Nephron progenitor cell (in vitro differentiated cells): ENCODE measurements around the gene TSC2.
A peak's percentile ranks its signal among the peaks of the same experiment; 100 is the strongest.

Experiments used
- DNase-seq: peaks from one replicate; pipeline ENCODE4 v3.0.0; 2021
- H3K27ac Mint-ChIP-seq: 2 replicates; pipeline ENCODE4 v1.8.0; 2021; ENCODE audit warnings: mild to moderate bottlenecking, moderate library complexity, mixed read lengths
- H3K27me3 Mint-ChIP-seq: 2 replicates; pipeline ENCODE4 v1.8.0; 2021; ENCODE audit warnings: mild to moderate bottlenecking, low read depth, mixed read lengths; ENCODE audit not compliant: poor library complexity
- H3K36me3 Mint-ChIP-seq: 2 replicates; pipeline ENCODE4 v1.8.0; 2021; ENCODE audit warnings: low read depth, mixed read lengths
- H3K4me1 Mint-ChIP-seq: 2 replicates; pipeline ENCODE4 v1.8.0; 2021; ENCODE audit warnings: mixed read lengths
- H3K4me3 Mint-ChIP-seq: 2 replicates; pipeline ENCODE4 v1.8.0; 2021; ENCODE audit warnings: mild to moderate bottlenecking, moderate library complexity, mixed read lengths
- H3K9me3 Mint-ChIP-seq: 2 replicates; pipeline ENCODE4 v1.8.0; 2021; ENCODE audit warnings: mild to moderate bottlenecking, moderate library complexity, mixed read lengths
- CTCF ChIP-seq: fragments of 200-600 bp; sonication (generic); IDR thresholded peaks from 2 replicates; pipeline ENCODE4 v1.5.0; 2021; ENCODE audit warnings: antibody characterized with exemption

The TSC2 gene

GRCh38 chr16:2001456-2002355 lies 46.1 kb upstream of the TSC2 start:
- DNase-seq = no peak
- H3K27me3 Mint-ChIP-seq = no peaks in the 10 kb centered on the region

GRCh38 chr16:2002406-2003230 lies 45.2 kb upstream of the TSC2 start:
- Mint-ChIP-seq H3K27ac (no peak overlapping the region), H3K9me3 (no peaks in the 10 kb centered on the region), H3K27me3 (no peaks in the 10 kb centered on the region), H3K4me1 (peaks cover 31% of the 10 kb centered on the region), H3K36me3 (peaks cover 16% of the 10 kb centered on the region), H3K4me3 (no peak overlapping the region)
- TF ChIP-seq CTCF = no peak
- DNase-seq = no peak

More at GRCh38 chr16:2001456-2002355, 46.1 kb upstream of the TSC2 start:
- H3K9me3 Mint-ChIP-seq = no peaks in the 10 kb centered on the region
- H3K4me3 Mint-ChIP-seq = no peak overlapping the region
- TF ChIP-seq CTCF = no peak
- peaks cover 21% of the 10 kb centered on the region for H3K36me3 Mint-ChIP-seq
- H3K4me1 Mint-ChIP-seq = peaks cover 24% of the 10 kb centered on the region
- no peak overlapping the region for H3K27ac Mint-ChIP-seq

GRCh38 chr16:2003231-2003826 lies 44.5 kb upstream of the TSC2 start:
- Mint-ChIP-seq H3K27ac (no peak overlapping the region), H3K9me3 (no peaks in the 10 kb centered on the region), H3K4me3 (no peak overlapping the region), H3K36me3 (peaks cover 12% of the 10 kb centered on the region), H3K4me1 (peaks cover 38% of the 10 kb centered on the region), H3K27me3 (no peaks in the 10 kb centered on the region)
- DNase-seq = no peak
- no peak for TF ChIP-seq CTCF

DNA sequence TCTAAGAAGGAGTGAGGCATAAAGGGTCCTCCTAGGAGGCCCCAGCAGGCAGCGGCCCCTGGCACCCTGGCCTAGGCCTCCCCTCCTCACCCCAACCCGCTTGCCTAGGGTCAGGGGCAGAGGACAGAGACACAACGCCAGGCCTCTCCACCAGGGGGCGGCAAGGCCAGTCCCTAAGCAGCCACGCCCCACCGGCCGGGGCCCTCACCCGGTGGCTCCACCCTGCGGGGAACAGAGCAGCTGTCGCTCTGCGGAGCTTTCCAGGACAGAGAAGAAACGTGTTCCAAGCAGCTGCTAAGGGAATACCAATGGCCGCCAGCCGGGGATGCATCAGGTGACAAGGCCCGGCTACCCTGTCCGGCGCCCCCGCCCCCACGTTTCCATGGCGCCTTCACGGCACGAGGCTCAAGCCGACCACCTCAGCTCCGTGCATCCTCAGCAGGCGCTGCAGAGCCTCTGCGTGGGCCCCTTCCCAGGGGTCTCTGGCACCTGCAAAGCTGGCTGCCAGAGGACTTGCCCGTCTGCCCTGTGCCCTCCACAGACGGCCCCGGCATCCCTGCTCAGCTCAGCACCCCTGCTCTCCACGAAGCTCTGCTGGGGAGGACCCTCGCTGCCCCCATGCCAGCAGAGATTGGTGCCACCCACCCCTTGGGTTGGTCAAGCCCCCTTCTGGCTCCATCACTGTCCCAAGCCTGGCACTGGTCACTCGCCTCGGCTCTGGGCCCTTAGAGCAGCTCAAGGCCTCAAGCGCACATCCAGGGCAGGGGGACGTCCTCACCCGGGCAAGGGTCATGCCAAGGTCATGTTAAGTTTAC lies 43.8 kb upstream of the TSC2 start:
- peaks cover 45% of the 10 kb centered on the region for H3K4me1 Mint-ChIP-seq
- peaks cover 10% of the 10 kb centered on the region for H3K36me3 Mint-ChIP-seq
- TF ChIP-seq CTCF = peak; percentile 94
- no peaks in the 10 kb centered on the region for H3K9me3 Mint-ChIP-seq
- H3K27ac Mint-ChIP-seq = no peak overlapping the region
- H3K27me3 Mint-ChIP-seq = no peaks in the 10 kb centered on the region
- H3K4me3 Mint-ChIP-seq = no peak overlapping the region
- peak; percentile 98 for DNase-seq

DNA sequence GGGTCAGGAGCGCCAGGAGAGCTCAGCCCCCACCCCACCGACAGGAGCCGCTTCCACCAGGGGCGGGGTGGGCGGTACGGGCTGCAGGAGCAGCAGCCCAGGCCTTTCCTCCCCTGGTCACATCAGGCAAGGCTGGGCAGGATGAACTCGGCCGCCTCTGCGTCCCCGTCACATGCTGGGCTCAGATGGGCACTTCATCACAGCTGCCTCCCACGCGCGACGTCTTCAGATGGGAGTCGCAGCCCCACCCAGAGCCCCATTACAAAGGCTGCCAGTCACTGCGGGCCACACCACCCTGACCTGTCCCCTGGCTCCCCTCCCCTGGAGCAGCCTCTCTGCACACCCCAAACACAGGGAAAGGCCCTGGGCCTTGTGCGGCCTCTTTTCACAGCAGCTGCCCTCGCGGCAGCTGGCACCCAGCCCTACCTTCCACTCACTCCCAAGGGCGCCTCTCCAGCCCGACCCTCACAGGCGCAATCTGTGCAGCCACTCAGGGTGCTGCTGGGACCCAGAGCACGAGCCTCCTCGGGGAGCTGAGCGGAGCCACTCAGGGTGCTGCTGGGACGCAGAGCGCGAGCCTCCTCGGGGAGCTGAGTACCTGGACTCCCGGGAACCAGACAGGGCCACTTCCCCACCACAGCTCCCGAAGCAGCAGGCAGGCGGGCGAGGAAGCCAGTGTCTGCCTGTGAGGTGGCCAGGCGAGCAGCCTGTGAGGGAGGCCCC lies 42.8 kb upstream of the TSC2 start:
- no peaks in the 10 kb centered on the region for H3K27me3 Mint-ChIP-seq
- H3K4me1 Mint-ChIP-seq = peaks cover 46% of the 10 kb centered on the region
- no peak for TF ChIP-seq CTCF
- no peak overlapping the region for H3K27ac Mint-ChIP-seq
- peaks cover 10% of the 10 kb centered on the region for H3K36me3 Mint-ChIP-seq
- no peak overlapping the region for H3K4me3 Mint-ChIP-seq
- H3K9me3 Mint-ChIP-seq = no peaks in the 10 kb centered on the region
- no peak for DNase-seq
